8988T (cell line): Measurements from ENCODE around the gene DMTF1.
"Not testable (repeated sequence)": the region's sequence is repeated elsewhere in the genome, so short reads cannot be mapped to it uniquely, and the experiment has no call there.

Source experiments
- DNase-seq: peaks from one replicate; pipeline ENCODE4 v3.0.0; 2011

Gene DMTF1

DNA sequence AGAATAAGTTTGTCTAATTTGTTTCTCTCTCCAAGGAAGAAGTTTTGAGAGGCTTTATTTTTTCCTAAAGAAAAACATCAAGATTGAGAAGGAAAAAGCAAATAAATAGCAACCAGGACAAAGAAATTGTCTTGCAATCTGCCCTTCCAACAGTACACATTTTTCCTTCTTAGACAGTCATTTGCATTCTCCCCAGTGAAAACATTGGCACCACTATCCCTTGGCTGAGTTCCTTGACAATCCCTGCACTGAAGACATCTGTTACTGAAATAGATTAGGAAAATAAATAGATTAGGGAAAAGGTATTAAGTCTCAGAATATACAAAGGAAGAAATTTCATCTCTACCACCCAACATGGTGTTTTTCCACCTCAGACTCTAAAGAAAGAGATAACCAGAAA is 79.5 kb downstream of the DMTF1 start:
- DNase-seq: no peak

DNA sequence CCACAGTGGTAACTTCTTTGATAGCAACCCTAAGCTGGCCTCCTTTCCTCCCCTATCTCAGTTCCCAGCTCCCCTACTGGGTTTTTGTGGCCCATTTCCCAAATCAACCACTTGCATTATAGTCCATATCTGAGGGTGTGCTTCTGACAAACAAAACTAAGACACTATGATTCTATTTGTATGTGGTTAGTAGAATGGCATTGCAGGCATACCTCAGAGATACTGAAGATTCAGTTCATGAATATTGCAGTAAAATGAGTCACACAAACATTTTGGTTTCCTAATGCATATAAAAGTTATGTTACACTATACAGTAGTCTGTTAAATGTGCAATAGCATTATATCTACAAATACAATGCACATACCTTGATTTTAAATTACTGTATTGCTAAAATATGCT is 82.7 kb downstream of the DMTF1 start:
- DNase-seq: no peak

GRCh38 chr7:87238464-87239051 is 86.3 kb downstream of the DMTF1 start:
- not testable (repeated sequence) for DNase-seq

- DNase-seq: not testable (repeated sequence)
These were observed 93.4 kb downstream of the DMTF1 start for GRCh38 chr7:87245671-87246070.
